Progenitor cell of endocrine pancreas (in vitro differentiated cells): ENCODE data around the gene YAE1. TPM values are rescaled to one million over a fixed set of nuclear protein-coding genes. Genes with fewer than 3 reads are reported as not detected.

ENCODE experiments used
- DNase-seq: peaks from one replicate; pipeline ENCODE4 v3.0.0; 2021; ENCODE audit warnings: low spot score; ENCODE audit not compliant: unreplicated experiment
- H3K27ac Mint-ChIP-seq: 2 replicates; pipeline ENCODE4 v1.8.0; 2021; ENCODE audit warnings: mild to moderate bottlenecking, moderate library complexity, mixed read lengths
- H3K27me3 Mint-ChIP-seq: 2 replicates; pipeline ENCODE4 v1.8.0; 2021; ENCODE audit warnings: mixed read lengths
- H3K36me3 Mint-ChIP-seq: 2 replicates; pipeline ENCODE4 v1.8.0; 2022; ENCODE audit warnings: mixed read lengths; ENCODE audit not compliant: insufficient read depth
- H3K4me1 Mint-ChIP-seq: 2 replicates; pipeline ENCODE4 v1.8.0; 2021; ENCODE audit warnings: low read depth, mixed read lengths
- H3K4me3 Mint-ChIP-seq: 2 replicates; pipeline ENCODE4 v1.8.0; 2021; ENCODE audit warnings: low read depth, mild to moderate bottlenecking, moderate library complexity, mixed read lengths
- H3K9me3 Mint-ChIP-seq: 2 replicates; pipeline ENCODE4 v1.8.0; 2021; ENCODE audit warnings: low read depth, mixed read lengths
- total RNA-seq: library from RNA; stranded (reverse); gene quantifications from 2 replicates; pipeline ENCODE4 v1.2.1, GENCODE V29; 2021
- TF ChIP-seq, protein P1 (sequence below): fragments of 200-600 bp; sonication (generic); IDR thresholded peaks from one replicate; pipeline ENCODE4 v1.5.0; 2021; ENCODE audit warnings: antibody characterized with exemption, mild to moderate bottlenecking; ENCODE audit not compliant: unreplicated experiment

The YAE1 gene
- total RNA-seq, 1 donor from 2014 or later = 35.0 TPM

DNA sequence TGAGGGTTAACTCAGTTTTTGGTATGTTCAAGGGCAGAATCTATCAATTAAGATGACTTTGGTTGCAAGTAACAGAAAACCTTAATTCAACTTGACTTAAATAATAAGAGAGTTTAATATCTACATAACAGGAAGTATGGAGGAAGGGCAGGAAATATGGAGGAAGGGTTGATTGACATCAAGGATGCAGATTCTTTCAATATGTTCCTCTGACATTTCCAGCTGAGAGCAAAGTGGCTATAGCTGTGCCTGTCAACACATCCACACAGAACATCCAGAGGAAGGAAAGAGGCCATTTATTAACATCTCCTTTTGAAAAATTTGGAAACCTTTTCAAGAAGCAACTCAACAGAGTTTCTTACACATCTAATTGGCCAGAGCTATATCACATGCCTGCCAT, 37.7 kb downstream of the YAE1 start:
- Mint-ChIP-seq H3K27ac (no peak overlapping the region), H3K4me3 (no peak overlapping the region), H3K27me3 (peaks cover 9% of the 10 kb centered on the region), H3K36me3 (no peaks in the 10 kb centered on the region), H3K4me1 (peaks cover 1% of the 10 kb centered on the region), H3K9me3 (no peaks in the 10 kb centered on the region)
- no peak for DNase-seq
- TF ChIP-seq, protein P1, sequence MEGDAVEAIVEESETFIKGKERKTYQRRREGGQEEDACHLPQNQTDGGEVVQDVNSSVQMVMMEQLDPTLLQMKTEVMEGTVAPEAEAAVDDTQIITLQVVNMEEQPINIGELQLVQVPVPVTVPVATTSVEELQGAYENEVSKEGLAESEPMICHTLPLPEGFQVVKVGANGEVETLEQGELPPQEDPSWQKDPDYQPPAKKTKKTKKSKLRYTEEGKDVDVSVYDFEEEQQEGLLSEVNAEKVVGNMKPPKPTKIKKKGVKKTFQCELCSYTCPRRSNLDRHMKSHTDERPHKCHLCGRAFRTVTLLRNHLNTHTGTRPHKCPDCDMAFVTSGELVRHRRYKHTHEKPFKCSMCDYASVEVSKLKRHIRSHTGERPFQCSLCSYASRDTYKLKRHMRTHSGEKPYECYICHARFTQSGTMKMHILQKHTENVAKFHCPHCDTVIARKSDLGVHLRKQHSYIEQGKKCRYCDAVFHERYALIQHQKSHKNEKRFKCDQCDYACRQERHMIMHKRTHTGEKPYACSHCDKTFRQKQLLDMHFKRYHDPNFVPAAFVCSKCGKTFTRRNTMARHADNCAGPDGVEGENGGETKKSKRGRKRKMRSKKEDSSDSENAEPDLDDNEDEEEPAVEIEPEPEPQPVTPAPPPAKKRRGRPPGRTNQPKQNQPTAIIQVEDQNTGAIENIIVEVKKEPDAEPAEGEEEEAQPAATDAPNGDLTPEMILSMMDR = no peak

- Mint-ChIP-seq H3K27ac (no peak overlapping the region), H3K9me3 (no peaks in the 10 kb centered on the region), H3K4me3 (no peak overlapping the region), H3K36me3 (peaks cover 1% of the 10 kb centered on the region), H3K27me3 (peaks cover 19% of the 10 kb centered on the region), H3K4me1 (peaks cover 9% of the 10 kb centered on the region)
- DNase-seq = no peak
- TF ChIP-seq, protein P1 = no peak
These were observed 38.9 kb downstream of the YAE1 start for GRCh38 chr7:39605087-39605486.

DNA sequence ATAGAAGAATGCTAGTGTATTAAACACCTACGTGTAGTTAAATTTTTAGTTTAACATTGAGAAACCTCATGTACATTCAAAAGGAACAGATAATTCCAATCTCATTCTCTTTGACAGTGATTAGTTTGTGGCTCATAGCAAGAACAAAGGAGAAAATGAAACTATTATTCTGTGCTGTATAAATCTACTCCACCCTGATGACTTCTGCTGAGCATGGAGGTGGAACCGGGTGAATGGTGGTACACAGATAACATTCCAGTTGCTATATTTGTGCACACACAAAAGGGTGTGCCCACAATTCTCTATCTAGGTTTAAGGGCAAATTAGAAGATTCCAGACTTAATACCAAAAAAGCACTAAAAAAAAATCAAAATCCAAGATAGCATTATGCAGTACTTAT, 40.1 kb downstream of the YAE1 start:
- DNase-seq = no peak
- no peaks in the 10 kb centered on the region for H3K9me3 Mint-ChIP-seq
- peaks cover 27% of the 10 kb centered on the region for H3K27me3 Mint-ChIP-seq
- no peak overlapping the region for H3K27ac Mint-ChIP-seq
- peaks cover 9% of the 10 kb centered on the region for H3K4me1 Mint-ChIP-seq
- H3K36me3 Mint-ChIP-seq = peaks cover 1% of the 10 kb centered on the region
- TF ChIP-seq, protein P1 = no peak
- no peak overlapping the region for H3K4me3 Mint-ChIP-seq

GRCh38 chr7:39606941-39607340, 40.7 kb downstream of the YAE1 start:
- H3K36me3 Mint-ChIP-seq = peaks cover 1% of the 10 kb centered on the region
- H3K4me3 Mint-ChIP-seq = no peak overlapping the region
- no peak overlapping the region for H3K27ac Mint-ChIP-seq
- H3K27me3 Mint-ChIP-seq = peaks cover 27% of the 10 kb centered on the region
- H3K9me3 Mint-ChIP-seq = no peaks in the 10 kb centered on the region
- H3K4me1 Mint-ChIP-seq = peaks cover 9% of the 10 kb centered on the region
- TF ChIP-seq, protein P1 = no peak
- no peak for DNase-seq

DNA sequence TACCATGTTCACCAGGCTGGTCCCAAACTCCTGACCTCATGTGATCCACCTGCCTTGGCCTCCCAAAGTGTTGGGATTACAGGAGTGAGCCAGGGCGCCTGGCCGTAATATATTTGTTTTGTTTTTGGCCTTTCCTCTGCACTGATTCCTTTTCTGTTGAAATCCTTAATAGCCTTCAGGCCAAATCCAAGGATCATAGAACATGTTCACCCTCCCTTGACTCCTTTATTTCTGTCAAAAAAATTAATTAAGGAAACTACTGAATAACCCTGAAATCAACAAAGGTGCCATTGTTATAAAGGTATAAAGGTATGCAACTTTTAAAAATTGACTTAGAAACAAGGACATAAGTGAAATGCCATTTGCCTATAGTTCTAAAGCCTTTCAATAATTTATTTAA, 41.7 kb downstream of the YAE1 start:
- TF ChIP-seq, protein P1 = no peak
- H3K36me3 Mint-ChIP-seq = peaks cover 1% of the 10 kb centered on the region
- no peak overlapping the region for H3K4me3 Mint-ChIP-seq
- no peak overlapping the region for H3K27ac Mint-ChIP-seq
- H3K4me1 Mint-ChIP-seq = peaks cover 9% of the 10 kb centered on the region
- DNase-seq = no peak
- H3K9me3 Mint-ChIP-seq = no peaks in the 10 kb centered on the region
- H3K27me3 Mint-ChIP-seq = peaks cover 27% of the 10 kb centered on the region
